ENCODE data around the gene TCP11L1.
"Not testable (repeated sequence)": the region's sequence is repeated elsewhere in the genome, so short reads cannot be mapped to it uniquely, and the experiment has no call there.

Gene TCP11L1

DNA sequence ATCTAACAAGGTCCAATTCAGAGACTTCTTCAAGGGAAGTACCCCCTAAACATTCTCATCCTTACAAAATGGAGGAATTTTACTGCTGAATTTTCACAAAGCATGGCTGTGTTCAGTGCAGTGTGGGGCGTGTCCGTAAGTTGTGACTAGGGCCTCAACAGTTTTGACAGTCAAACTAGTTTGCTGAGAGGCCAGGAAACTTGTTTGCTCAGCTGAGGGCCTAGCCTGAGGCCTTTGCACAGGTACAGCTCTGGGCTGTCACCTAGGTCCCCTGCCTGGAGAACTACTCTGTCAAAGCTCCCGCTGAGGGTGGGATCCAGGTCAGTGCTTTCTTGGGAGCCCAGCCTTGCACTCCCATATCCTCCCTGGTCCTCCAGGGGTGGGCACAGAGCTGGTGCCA lies 27.9 kb downstream of the TCP11L1 start:
- no peak for DNase-seq

- DNase-seq = no peak
These were observed 29.4 kb downstream of the TCP11L1 start for GRCh38 chr11:33068611-33069340.

DNA sequence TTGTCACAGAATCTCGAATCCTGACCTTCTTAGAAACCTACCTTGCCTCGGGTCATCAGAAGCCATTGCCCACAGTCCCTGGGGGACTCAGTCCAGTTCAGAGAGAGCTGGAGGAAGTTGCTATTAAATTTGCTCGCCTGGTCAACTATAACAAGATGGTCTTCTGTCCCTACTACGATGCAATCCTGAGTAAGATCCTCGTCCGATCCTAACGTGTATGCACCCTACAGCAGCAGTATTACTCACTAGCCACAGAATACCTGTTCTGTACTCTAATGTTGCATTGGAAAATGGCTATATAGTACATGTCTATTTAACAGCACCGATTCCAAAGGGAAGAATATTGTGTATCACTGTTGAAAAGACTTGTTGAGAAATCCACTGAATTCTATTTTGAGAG lies 33.1 kb downstream of the TCP11L1 start:
- no peak for DNase-seq

DNA sequence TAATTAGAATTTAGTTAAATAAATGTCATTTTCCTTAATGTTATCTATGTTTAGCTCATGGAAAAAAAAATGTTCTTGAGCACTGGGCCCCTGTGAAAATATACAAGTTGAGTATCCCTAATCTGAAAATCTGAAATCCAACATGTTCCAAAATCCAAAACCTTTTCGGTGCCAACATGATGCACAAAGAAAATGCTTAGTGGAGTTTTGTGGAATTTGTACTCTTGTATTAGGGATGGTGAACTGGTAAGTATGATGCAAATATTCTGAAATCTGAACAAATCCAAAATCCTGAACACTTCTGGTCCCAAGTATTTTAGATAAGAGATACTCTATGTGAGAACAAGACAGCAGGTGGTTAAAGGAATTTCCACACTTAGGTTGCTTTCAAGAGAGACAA lies 44.5 kb downstream of the TCP11L1 start:
- no peak for DNase-seq

- DNase-seq = no peak
These were observed 46.6 kb downstream of the TCP11L1 start for GRCh38 chr11:33086017-33086416.

DNA sequence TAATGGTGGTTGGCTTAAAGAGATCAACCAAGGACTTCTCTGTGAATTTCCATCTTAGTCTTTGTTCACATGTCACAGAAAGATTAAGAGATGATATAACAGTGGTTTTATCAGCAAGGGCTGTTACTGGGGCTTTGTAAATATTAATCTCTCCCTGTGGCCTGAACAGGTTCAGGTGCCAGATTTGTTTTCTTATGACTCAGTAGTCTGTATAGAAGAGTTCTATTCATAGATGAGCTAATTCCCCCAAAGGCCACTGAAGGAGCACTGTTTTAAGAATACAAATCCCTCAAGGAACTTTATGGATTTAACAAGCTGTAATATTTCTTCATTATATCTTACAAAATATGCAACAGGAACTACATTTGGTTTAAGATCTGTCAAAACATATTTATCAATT lies 50.4 kb downstream of the TCP11L1 start:
- no peak for DNase-seq

- no peak for DNase-seq
These were observed 54.8 kb downstream of the TCP11L1 start for GRCh38 chr11:33094157-33094556.

DNA sequence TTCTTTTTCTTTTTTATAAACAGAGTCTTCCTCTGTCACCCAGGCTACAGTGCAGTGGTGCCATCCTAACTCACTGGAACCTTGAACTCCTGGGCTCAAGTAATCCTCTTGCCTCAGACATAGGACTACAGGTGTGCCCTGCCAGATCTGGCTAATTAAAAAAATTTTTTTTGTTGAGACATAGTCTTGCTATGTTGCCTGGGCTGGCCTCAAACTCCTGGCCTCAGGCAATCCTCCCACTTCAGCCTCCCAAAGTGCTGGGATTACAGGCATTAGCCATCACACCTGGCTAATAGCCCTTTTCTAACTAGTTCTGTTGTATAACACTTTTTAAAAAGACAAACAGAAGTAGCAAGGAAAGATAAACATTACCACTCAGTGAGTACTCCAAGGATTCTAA lies 64.5 kb downstream of the TCP11L1 start:
- no peak for DNase-seq

GRCh38 chr11:33109294-33109895 lies 70.0 kb downstream of the TCP11L1 start:
- no peak for DNase-seq

DNA sequence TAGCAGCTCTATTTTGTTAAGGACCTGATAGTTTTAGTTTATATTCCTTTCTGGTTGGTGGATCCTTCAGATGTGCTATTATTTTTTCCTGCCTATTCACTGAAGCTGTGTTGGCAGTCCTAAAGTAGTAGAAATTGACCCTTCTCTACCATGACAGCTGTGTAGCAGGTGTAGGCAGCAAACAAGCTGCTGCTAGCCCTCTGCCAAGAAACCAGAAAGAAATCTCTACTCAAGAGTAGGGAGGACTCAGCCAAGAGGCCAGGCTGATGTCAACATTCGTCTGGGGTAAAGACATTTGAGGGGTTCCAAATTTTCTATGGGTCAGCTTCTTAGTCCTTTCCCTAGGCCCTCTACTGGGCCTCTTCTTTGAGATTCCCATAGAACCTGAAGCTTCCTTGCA lies 70.7 kb downstream of the TCP11L1 start:
- no peak for DNase-seq

- DNase-seq = no peak
These were observed 77.2 kb downstream of the TCP11L1 start for GRCh38 chr11:33116535-33116934.

- not testable (repeated sequence) for DNase-seq
These were observed 83.3 kb downstream of the TCP11L1 start for GRCh38 chr11:33122696-33123095.
